HG02852 (cell line): ENCODE measurements around the gene PRR5L.

Experiments
- ATAC-seq: cut with Tn5 transposase; IDR thresholded peaks from one replicate; pipeline ENCODE4 v1.9.1; 2021; ENCODE audit warnings: mild to moderate bottlenecking, moderate library complexity; ENCODE audit not compliant: unreplicated experiment

The PRR5L gene

GRCh38 chr11:36295926-36296325 lies at the start of gene PRR5L:
Gene PRR5L (plus strand): TSS chr11:36296288. CDS start chr11:36401122, 104,834 bp downstream.
- no peak for ATAC-seq

- no peak for ATAC-seq
These were observed 48.6 kb upstream of the PRR5L start for GRCh38 chr11:36247493-36247892.

GRCh38 chr11:36248436-36248835 lies 47.7 kb upstream of the PRR5L start:
- ATAC-seq, result no peak

- ATAC-seq, result no peak
These were observed 46.8 kb upstream of the PRR5L start for GRCh38 chr11:36249246-36249645.

- ATAC-seq, result no peak
These were observed 44.3 kb upstream of the PRR5L start for GRCh38 chr11:36251823-36252222.

GRCh38 chr11:36253238-36253637 lies 42.9 kb upstream of the PRR5L start:
- ATAC-seq, result no peak

GRCh38 chr11:36254713-36255112 lies 41.4 kb upstream of the PRR5L start:
- no peak for ATAC-seq

- ATAC-seq, result no peak
These were observed 38.7 kb upstream of the PRR5L start for GRCh38 chr11:36257351-36257750.

GRCh38 chr11:36258730-36259360 lies 37.2 kb upstream of the PRR5L start:
- no peak for ATAC-seq

- ATAC-seq, result no peak
These were observed 35.0 kb upstream of the PRR5L start for GRCh38 chr11:36261094-36261493.

- ATAC-seq, result no peak
These were observed 31.8 kb upstream of the PRR5L start for GRCh38 chr11:36264011-36264972.

GRCh38 chr11:36264973-36265344 lies 31.1 kb upstream of the PRR5L start:
- no peak for ATAC-seq

GRCh38 chr11:36265793-36266628 lies 30.1 kb upstream of the PRR5L start:
- ATAC-seq, result peak; percentile 76

- no peak for ATAC-seq
These were observed 29.3 kb upstream of the PRR5L start for GRCh38 chr11:36266767-36267166.

- no peak for ATAC-seq
These were observed 27.6 kb upstream of the PRR5L start for GRCh38 chr11:36268337-36268985.

GRCh38 chr11:36270701-36271100 lies 25.4 kb upstream of the PRR5L start:
- ATAC-seq, result no peak

- ATAC-seq, result no peak
These were observed 24.2 kb upstream of the PRR5L start for GRCh38 chr11:36271794-36272407.

- ATAC-seq, result no peak
These were observed 23.0 kb upstream of the PRR5L start for GRCh38 chr11:36273110-36273509.

- no peak for ATAC-seq
These were observed 21.7 kb upstream of the PRR5L start for GRCh38 chr11:36274414-36274813.

- ATAC-seq, result no peak
These were observed 17.4 kb upstream of the PRR5L start for GRCh38 chr11:36278531-36279282.
